Stimulated activated CD4-positive, alpha-beta T cell treated with anti-CD3 and anti-CD28 coated beads, Interleukin-4, amount 100 ng/mL, for 1 hour (primary cell): Measurements from ENCODE around the gene MAP3K3.
"Not testable (repeated sequence)": the region's sequence is repeated elsewhere in the genome, so short reads cannot be mapped to it uniquely, and the experiment has no call there.

Experiments used
- DNase-seq: peaks from one replicate; pipeline ENCODE4 v3.0.0-alpha.2; 2020

The MAP3K3 gene

DNA sequence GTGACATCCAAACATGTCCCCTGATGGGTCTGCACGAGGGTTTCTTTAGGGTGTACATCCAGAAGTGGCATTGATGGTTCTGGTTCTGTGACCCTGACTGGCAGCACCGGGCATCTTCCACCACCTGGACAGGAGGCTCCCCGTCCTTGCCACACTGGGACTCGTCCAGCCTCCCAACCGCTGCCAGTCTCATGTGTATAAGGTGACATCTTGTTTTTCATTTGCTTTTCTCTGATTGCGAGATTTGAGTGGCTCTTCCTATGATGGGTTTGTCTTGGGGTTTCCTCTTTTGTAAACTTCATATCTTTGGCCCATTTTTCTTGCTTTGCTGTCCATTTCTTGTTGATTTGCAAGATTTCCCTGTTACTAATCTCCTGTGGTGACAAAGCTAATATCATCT, 86.9 kb downstream of the MAP3K3 start:
- no peak for DNase-seq

DNA sequence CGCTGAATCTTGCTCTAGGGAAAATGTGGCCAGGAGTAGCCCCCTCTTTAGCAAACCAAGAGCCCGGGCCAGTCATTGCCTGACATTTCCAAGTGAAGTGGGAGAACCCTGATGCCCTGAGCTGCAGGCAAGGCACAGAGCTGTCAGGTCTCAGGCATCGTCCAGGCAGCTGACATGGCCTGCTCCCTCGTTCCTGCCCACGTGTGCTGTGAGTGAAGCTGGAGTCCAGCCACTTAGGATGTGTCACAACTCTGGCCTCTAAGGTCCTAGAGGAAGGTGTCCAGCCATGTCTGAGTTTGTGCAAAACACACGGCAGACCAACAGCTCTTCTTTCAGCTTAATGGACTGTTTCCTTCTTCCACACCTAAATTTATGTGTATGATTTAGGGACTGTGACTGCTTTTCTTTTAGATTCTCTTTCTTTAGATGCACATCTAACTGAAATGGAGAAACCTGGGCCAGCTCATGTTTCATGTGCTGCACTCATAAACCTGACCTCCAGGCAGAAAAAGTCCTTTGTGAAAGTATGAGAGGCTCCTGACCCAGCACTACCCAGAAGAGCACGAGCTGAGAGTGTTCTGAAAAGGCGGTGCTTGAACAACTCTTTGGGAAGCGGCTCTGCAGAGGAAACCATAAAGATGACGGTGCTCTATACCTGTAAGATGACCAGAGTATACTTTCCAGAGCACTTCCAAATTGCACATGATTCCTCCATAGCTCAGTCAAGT, 92.5 kb downstream of the MAP3K3 start:
- no peak for DNase-seq

DNA sequence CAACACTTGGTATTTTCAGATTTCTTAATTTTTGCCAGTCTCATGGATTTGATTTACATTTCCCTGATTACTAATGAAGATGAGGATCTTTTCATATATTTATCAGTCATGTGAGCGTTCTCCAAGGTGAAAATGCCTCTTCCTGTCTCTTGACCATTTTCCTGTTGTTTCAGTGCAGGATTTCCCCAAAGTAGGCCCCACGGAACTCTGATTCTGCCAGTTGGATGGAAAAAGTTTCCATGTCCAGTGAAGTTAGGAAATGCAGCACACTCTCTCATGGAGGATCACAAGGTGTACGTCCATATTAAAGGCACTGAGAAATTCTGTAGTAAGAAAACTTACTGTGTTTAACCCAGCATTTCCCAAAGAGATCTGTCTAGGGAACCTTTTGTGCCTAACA, 94.2 kb downstream of the MAP3K3 start:
- no peak for DNase-seq

DNA sequence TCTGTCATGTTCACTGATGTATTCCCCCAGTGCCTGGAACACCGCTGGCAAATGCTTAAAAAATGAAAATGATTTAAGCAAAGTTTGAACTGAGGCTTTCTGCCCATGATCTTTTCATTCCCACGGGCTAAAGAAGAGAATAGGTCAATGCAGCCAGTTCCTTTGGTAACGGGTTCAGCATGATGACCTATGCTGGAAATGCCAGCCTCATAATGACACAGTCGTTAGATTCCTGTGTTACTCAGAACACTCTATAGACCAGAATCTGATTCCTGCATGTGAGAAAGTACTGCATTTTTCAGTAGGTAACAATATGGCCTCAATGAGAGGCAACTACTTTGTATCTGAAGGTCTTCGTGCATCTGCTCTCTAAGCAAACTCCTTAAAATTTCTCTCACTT, 96.8 kb downstream of the MAP3K3 start:
- DNase-seq: no peak

DNA sequence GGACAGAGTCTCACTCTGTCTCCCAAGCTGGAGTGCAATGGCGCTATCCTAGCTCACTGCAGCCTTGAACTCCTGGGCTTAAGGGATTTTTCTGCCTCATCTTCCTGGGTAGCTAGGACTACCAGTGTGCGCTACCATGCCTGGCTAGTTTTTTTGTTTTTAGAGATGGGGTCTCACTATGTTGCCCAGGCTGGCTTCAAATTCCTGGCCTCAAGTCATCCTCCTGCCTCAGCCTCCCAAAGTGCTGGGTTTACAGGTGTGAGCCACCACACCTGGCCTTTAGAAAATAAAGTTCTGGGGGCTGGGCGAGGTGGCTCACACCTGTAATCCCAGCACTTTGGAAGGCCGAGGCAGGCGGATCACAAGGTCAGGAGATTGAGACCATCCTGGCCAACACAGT, 98.0 kb downstream of the MAP3K3 start:
- not testable (repeated sequence) for DNase-seq

DNA sequence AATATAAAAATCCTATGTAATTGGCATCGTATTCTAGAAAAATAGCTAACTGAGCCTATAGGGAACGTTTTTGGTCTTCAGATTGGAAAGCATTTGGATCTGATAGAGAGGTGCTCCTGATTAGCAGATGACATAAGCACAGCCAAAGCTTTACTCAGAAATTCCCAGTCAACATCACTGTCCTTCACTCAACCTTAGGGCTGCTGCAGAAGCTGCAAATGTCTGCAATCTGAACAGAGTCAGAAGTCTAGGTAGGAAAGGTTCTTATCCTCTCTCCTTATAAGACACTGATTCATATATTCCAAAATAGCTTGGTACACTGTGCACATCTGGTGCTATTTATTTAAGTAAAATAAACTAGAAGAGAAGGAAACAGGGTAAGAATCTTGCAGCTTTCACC, 100.2 kb downstream of the MAP3K3 start:
- DNase-seq: no peak

DNA sequence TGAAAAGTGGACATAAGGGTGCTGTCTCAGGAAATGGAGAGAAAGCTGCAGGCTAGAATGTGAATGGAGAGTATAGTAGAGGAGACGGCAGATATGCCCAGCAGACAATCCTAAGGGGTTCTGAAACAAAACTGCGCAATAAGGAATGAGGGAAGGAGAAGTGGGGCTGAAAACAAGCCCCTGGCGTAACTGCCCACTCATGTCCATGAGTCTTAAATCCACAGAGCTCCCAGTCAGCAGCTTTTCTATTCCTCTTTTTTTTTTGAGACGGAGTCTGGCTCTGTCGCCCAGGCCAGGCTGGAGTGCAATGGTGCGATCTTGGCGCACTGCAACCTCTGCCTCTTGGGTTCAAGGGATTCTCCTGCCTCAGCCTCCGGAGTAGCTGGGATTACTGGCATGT, 113.5 kb downstream of the MAP3K3 start:
- DNase-seq: no peak

DNA sequence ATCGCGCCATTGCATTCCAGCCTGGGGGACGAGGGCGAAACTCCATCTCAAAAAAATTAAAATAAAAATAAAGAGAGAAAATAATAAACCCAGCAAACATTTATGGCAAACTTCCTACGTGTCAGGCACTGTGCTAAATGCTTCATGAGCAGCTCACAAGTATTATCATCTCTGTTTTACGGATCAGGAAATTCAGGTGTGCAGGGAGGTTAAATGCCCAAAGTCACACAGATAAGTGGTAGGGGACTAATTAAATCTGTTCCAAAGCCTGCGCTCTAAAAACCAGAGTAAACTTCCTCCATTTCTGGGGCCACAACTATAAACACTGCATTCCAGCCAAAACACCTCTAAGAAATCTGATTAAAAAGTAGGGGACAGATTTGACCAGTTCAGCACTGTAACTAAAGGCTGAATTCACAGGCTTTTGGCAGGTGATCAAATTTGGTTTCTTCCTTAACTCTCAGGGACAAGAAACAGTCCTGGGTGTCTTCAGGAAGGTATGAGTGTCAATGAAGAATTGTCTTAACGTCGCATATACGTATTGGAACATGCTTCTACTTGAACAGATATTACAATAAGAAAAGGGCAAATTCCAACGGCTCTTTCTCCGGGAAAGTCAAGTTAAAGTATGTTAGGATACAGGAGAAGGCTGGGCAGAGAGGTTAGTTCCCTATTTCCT, 118.4 kb downstream of the MAP3K3 start:
- DNase-seq: no peak

DNA sequence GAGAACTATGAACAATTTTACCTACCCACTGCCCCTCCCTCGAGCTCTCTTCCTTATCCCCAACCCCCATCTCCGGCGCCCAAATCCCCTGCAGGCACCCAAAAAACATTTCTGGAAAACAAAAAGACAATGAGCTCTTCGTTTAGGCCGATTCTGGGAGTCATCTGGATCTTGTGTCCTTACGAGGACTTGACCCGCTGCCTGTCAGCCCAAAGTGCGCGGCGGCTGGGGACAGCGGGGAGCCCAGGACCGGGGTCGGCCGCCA, 118.9 kb downstream of the MAP3K3 start:
- DNase-seq: no peak

DNA sequence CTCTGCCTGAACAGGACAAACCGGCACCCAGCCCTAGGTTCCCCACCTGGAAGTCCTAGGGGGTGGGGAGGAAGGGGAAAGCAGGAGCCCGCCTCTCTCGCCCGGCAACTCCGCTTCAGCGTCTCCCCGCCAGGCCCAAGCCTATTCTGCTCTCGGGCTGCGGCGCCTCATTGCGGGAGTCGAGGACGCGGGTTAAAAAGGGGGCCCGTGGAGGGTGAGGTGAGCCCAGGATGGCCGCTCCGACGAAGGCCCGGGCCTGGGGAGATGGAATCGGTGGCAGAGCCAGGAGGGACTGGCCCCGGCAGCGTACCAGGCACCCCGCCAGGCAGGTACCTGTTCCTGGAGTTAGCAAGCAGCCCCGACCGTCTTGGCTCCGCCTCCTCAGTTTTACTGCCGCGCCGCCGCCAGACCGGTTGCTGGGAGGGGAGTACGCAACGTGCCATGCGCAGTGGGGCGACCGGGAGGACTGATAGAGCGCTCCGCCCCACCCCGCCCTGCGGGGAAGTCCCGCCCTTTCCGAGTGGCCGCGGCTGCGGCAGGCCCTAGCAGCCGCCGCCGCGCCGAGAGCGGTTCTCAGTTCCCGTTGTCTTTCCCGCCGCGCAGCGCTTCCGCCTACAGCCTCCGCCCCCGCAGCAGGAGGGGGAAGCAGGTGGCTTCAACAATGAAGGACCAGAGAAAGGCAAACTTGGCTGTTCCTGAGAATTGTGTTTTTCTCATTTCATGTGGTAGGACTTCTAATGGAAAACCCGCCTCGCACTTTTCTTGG, 119.4 kb downstream of the MAP3K3 start, which contains the start of gene STRADA:
STRADA (minus strand) TSS at position 392 of the 766 bp plus-strand sequence. CDS start 13,430 bp downstream, outside the sequence.
- peak; percentile 99 for DNase-seq
